DOHH2 (cell line): ENCODE results near the gene IFNAR2.

Source experiments
- H3F3A ChIP-seq: fragments of 200-600 bp; sonication (generic), shearing (Covaris generic); 2 replicates; pipeline ENCODE4 v1.6.0; 2016; ENCODE audit warnings: antibody characterized with exemption, mild to moderate bottlenecking; ENCODE audit not compliant: control insufficient read depth, insufficient read depth
- H3K27ac ChIP-seq: fragments of 200-600 bp; sonication (generic); 2 replicates; pipeline ENCODE4 v1.5.1; 2014; ENCODE audit warnings: low read depth, mild to moderate bottlenecking, low read length, moderate library complexity
- H3K27me3 ChIP-seq: fragments of 200-600 bp; sonication (generic); 2 replicates; pipeline ENCODE4 v1.6.1; 2014; ENCODE audit warnings: mild to moderate bottlenecking, low read length, mixed read lengths; ENCODE audit not compliant: control insufficient read depth
- H3K36me3 ChIP-seq: fragments of 200-600 bp; sonication (generic); 2 replicates; pipeline ENCODE4 v1.6.1; 2014; ENCODE audit warnings: mild to moderate bottlenecking, low read length, moderate library complexity, mixed read lengths; ENCODE audit not compliant: control insufficient read depth
- H3K4me1 ChIP-seq: fragments of 200-600 bp; sonication (generic); 2 replicates; pipeline ENCODE4 v1.6.1; 2014; ENCODE audit warnings: mild to moderate bottlenecking, low read length, mixed read lengths; ENCODE audit not compliant: control insufficient read depth
- H3K4me2 ChIP-seq: fragments of 200-600 bp; sonication (generic); 2 replicates; pipeline ENCODE4 v1.6.0; 2014; ENCODE audit warnings: mild to moderate bottlenecking, low read length, moderate library complexity
- H3K4me3 ChIP-seq: fragments of 200-600 bp; sonication (generic); 2 replicates; pipeline ENCODE4 v1.5.1; 2014; ENCODE audit warnings: mild to moderate bottlenecking, low read length, mixed read lengths
- H3K79me2 ChIP-seq: fragments of 200-600 bp; sonication (generic); 2 replicates; pipeline ENCODE4 v1.6.1; 2014; ENCODE audit warnings: mild to moderate bottlenecking, low read length, mixed read lengths; ENCODE audit not compliant: control insufficient read depth
- H3K9me2 ChIP-seq: fragments of 200-600 bp; sonication (generic); replicated peaks from 2 replicates; pipeline ENCODE4 v1.6.1; 2014; ENCODE audit warnings: mild to moderate bottlenecking, low read length, mixed read lengths; ENCODE audit not compliant: control insufficient read depth
- H3K9me3 ChIP-seq: fragments of 200-600 bp; sonication (generic); 2 replicates; pipeline ENCODE4 v1.6.1; 2014; ENCODE audit warnings: antibody characterized with exemption, low read length, mixed read lengths; ENCODE audit not compliant: control insufficient read depth, insufficient read depth
- H4K20me1 ChIP-seq: fragments of 200-600 bp; sonication (generic); 2 replicates; pipeline ENCODE4 v1.6.0; 2014; ENCODE audit warnings: low read depth, mild to moderate bottlenecking, antibody characterized with exemption, low read length, moderate library complexity; ENCODE audit not compliant: control insufficient read depth, insufficient read depth
- CTCF ChIP-seq: fragments of 200-600 bp; sonication (generic); IDR thresholded peaks from one replicate; pipeline ENCODE4 v1.5.1; 2014; ENCODE audit warnings: antibody characterized with exemption, mild to moderate bottlenecking, low read depth, low read length; ENCODE audit not compliant: poor library complexity, severe bottlenecking
- EZH2phosphoT487 ChIP-seq: fragments of 200-600 bp; sonication (generic); IDR thresholded peaks from 2 replicates; pipeline ENCODE4 v1.6.1; 2017; ENCODE audit warnings: borderline replicate concordance, mild to moderate bottlenecking, antibody characterized with exemption, low read length, moderate library complexity, mixed read lengths

Gene IFNAR2

GRCh38 chr21:33203371-33203724 lies 26.4 kb upstream of the IFNAR2 start:
- Histone ChIP-seq H3K4me1 (peaks cover 57% of the 10 kb centered on the region), H3F3A (0 out of 2 replicates have a peak, but pooled peaks cover 4% of the 10 kb centered on the region)
- TF ChIP-seq EZH2phosphoT487 (no peak), CTCF (no peak)

GRCh38 chr21:33205476-33205875 lies 24.3 kb upstream of the IFNAR2 start:
- TF ChIP-seq EZH2phosphoT487: no peak
- TF ChIP-seq CTCF: peak; percentile 34
- Histone ChIP-seq H3K36me3 (no peaks in the 10 kb centered on the region), H4K20me1 (no peaks in the 10 kb centered on the region), H3K4me3 (peak overlapping the region; percentile 54), H3K27me3 (no peaks in the 10 kb centered on the region), H3K9me2 (no peaks in the 10 kb centered on the region), H3K4me2 (peak overlapping the region; percentile 50), H3K4me1 (peaks cover 46% of the 10 kb centered on the region), H3F3A (0 out of 2 replicates have a peak, but pooled peaks cover 4% of the 10 kb centered on the region), H3K9me3 (peaks cover 25% of the 10 kb centered on the region; the same call in 1 of the 2 replicates), H3K27ac (peak overlapping the region; percentile 52), H3K79me2 (no peaks in the 10 kb centered on the region)

More at GRCh38 chr21:33203371-33203724, 26.4 kb upstream of the IFNAR2 start:
- Histone ChIP-seq H3K79me2 (no peaks in the 10 kb centered on the region), H3K4me2 (peak overlapping the region; percentile 17; the same call in 1 of the 2 replicates), H3K27me3 (no peaks in the 10 kb centered on the region), H3K9me2 (no peaks in the 10 kb centered on the region), H4K20me1 (no peaks in the 10 kb centered on the region), H3K4me3 (no peak overlapping the region), H3K36me3 (no peaks in the 10 kb centered on the region), H3K9me3 (peaks cover 18% of the 10 kb centered on the region; the same call in 1 of the 2 replicates), H3K27ac (no peak overlapping the region)

- TF ChIP-seq EZH2phosphoT487 (no peak), CTCF (no peak)
- H3F3A ChIP-seq: 0 out of 2 replicates have a peak, but pooled peaks cover 4% of the 10 kb centered on the region
- no peaks in the 10 kb centered on the region for H3K27me3 ChIP-seq
- no peaks in the 10 kb centered on the region for H4K20me1 ChIP-seq
- no peaks in the 10 kb centered on the region for H3K79me2 ChIP-seq
- peaks cover 53% of the 10 kb centered on the region for H3K4me1 ChIP-seq
- no peaks in the 10 kb centered on the region for H3K9me2 ChIP-seq
- H3K9me3 ChIP-seq: peaks cover 25% of the 10 kb centered on the region; the same call in 1 of the 2 replicates
- H3K4me2 ChIP-seq: no peak overlapping the region
- no peak overlapping the region for H3K4me3 ChIP-seq
- no peak overlapping the region for H3K27ac ChIP-seq
- no peaks in the 10 kb centered on the region for H3K36me3 ChIP-seq
Measured at GRCh38 chr21:33206771-33207281, 22.9 kb upstream of the IFNAR2 start.
